ENCODE data around the gene ZNF771. TPM values are rescaled to one million over a fixed set of nuclear protein-coding genes. Genes with fewer than 3 reads are reported as not detected.

The ZNF771 gene
- total RNA-seq, 4 donors from 2014 or later = 8.2 to 18.6 (median 14.2) TPM

- no peak for TF ChIP-seq CTCF (IDR thresholded peaks at IDR 0.05; ENCODE audit: low read depth)
Measured at GRCh38 chr16:30445149-30445407, 37.7 kb downstream of the ZNF771 start.

GRCh38 chr16:30445408-30446202, 38.2 kb downstream of the ZNF771 start, which contains the start of gene SEPHS2:
SEPHS2 (minus strand) TSS chr16:30445874; CDS start chr16:30445727, 147 bp downstream.
- no peak for TF ChIP-seq CTCF (IDR thresholded peaks at IDR 0.05; ENCODE audit: low read depth)

GRCh38 chr16:30446203-30446595, 38.8 kb downstream of the ZNF771 start:
- TF ChIP-seq CTCF (IDR thresholded peaks at IDR 0.05; ENCODE audit: low read depth) = no peak

- no peak for TF ChIP-seq CTCF (IDR thresholded peaks at IDR 0.05; ENCODE audit: low read depth)
Measured at GRCh38 chr16:30447512-30448226, 40.3 kb downstream of the ZNF771 start.

GRCh38 chr16:30449116-30449435, 41.7 kb downstream of the ZNF771 start:
- no peak for TF ChIP-seq CTCF (IDR thresholded peaks at IDR 0.05; ENCODE audit: low read depth)

GRCh38 chr16:30456302-30456701, 48.9 kb downstream of the ZNF771 start:
- TF ChIP-seq CTCF (IDR thresholded peaks at IDR 0.05; ENCODE audit: low read depth) = no peak

GRCh38 chr16:30457256-30457655, 49.9 kb downstream of the ZNF771 start:
- TF ChIP-seq CTCF (IDR thresholded peaks at IDR 0.05; ENCODE audit: low read depth) = no peak

Measured in subcutaneous adipose tissue (tissue), 4 donors.